K562 (cell line): ENCODE results near the gene RAP1A. TPM values are rescaled to one million over a fixed set of nuclear protein-coding genes. Genes with fewer than 3 reads are reported as not detected.

Experiments used
- ATAC-seq: fragments of 200-7000 bp; cut with Tn5 transposase; 3 replicates; pipeline ENCODE4 v1.9.1; 2020; ENCODE audit warnings: moderate library complexity
- BruUV-seq: library from RNA; stranded (reverse); fragments of 400-500 nt; replicated peaks from 2 replicates; lab custom pipeline; 2021; lab: Mats Ljungman, UMichigan
- CTCF ChIA-PET: fragments of 300-600 bp; formaldehyde crosslinking; extraction: SDS; loops from one replicate; lab custom pipeline; 2021; ENCODE audit warnings: low intra/inter-chr PET ratio; lab: Yijun Ruan, JAX
- POLR2A ChIA-PET: fragments of 300-600, 350-650 bp; sonication (Branson Sonifier 250); formaldehyde crosslinking; extraction: SDS; loops from one replicate; lab custom pipeline; 2021; ENCODE audit warnings: antibody characterized with exemption, inconsistent platforms; lab: Yijun Ruan, JAX
- DNase-seq, 4 experiments: peaks; one replicate each; pipeline versions ENCODE4 v3.0.0 to v3.0.0-alpha.2; 2011 to 2018; ENCODE audit warnings: low spot score in 3 of 4, mixed read lengths in 3 of 4; ENCODE audit errors: extremely low read depth in 1 of 4
- FAIRE-seq: peaks from 2 replicates; lab custom pipeline; 2011; peaks lifted over from hg19 to GRCh38; lab: Jason Lieb, UNC
- H2AFZ ChIP-seq: 2 replicates; pipeline ENCODE4 v1.6.0; 2011; ENCODE audit warnings: low read depth, low read length, control low read depth, inconsistent platforms
- H3K27ac ChIP-seq: fragments of 200-600 bp; 3 replicates; pipeline ENCODE4 v1.8.0; 2011; ENCODE audit warnings: low read depth, mild to moderate bottlenecking, control low read depth, inconsistent platforms, low read length, moderate library complexity, mixed read lengths; ENCODE audit errors: extremely low read depth
- H3K27me3 ChIP-seq, 2 experiments: fragments of 300-600 bp in 1 of 2; 2 replicates in 1 of 2; 3 replicates in 1 of 2; pipeline versions ENCODE4 v1.6.0 to v1.8.0; 2011; ENCODE audit warnings: inconsistent platforms in 2 of 2, low read length in 2 of 2, mild to moderate bottlenecking in 1 of 2, mixed read lengths in 1 of 2, moderate library complexity in 1 of 2; ENCODE audit not compliant: control insufficient read depth in 2 of 2, insufficient read depth in 2 of 2
- H3K36me3 ChIP-seq: fragments of 300-600 bp; 3 replicates; pipeline ENCODE4 v1.8.0; 2011; ENCODE audit warnings: mild to moderate bottlenecking, low read length, inconsistent platforms; ENCODE audit not compliant: control insufficient read depth, insufficient read depth
- H3K4me1 ChIP-seq, 2 experiments: fragments of 200-600 bp in 1 of 2; replicated peaks in 1 of 2; 2 replicates in 1 of 2; 3 replicates in 1 of 2; pipeline versions ENCODE4 v1.5.1 to v1.8.0; 2011; ENCODE audit warnings: inconsistent platforms in 2 of 2, low read length in 2 of 2, mild to moderate bottlenecking in 1 of 2, mixed read lengths in 1 of 2, moderate library complexity in 1 of 2; ENCODE audit not compliant: control insufficient read depth in 2 of 2, insufficient read depth in 2 of 2
- H3K4me2 ChIP-seq: 2 replicates; pipeline ENCODE4 v1.6.1; 2011; ENCODE audit warnings: low read length, control low read depth, inconsistent platforms, mixed read lengths; ENCODE audit not compliant: insufficient read depth
- H3K4me3 ChIP-seq: fragments of 200-600 bp; sonication (generic), shearing (Covaris generic); 2 replicates; pipeline ENCODE4 v1.5.1; 2016; ENCODE audit warnings: control low read depth, inconsistent platforms
- H3K79me2 ChIP-seq: fragments of 200-600 bp; 3 replicates; pipeline ENCODE4 v1.8.0; 2011; ENCODE audit warnings: low read length, inconsistent platforms; ENCODE audit not compliant: control insufficient read depth, insufficient read depth
- H3K9ac ChIP-seq, 2 experiments: 2 replicates each; pipeline versions ENCODE4 v1.6.0 to v1.6.1; 2011; ENCODE audit warnings: low read depth in 2 of 2, low read length in 2 of 2, control low read depth in 1 of 2, inconsistent platforms in 1 of 2, mild to moderate bottlenecking in 1 of 2, mixed read lengths in 1 of 2; ENCODE audit not compliant: insufficient read depth in 1 of 2
- H3K9me1 ChIP-seq: one replicate; pipeline ENCODE4 v1.6.0; 2011; ENCODE audit warnings: inconsistent platforms, mild to moderate bottlenecking, low read length, moderate library complexity; ENCODE audit not compliant: control insufficient read depth, insufficient read depth
- H3K9me3 ChIP-seq: replicated peaks from 2 replicates; pipeline ENCODE4 v1.5.1; 2011; ENCODE audit warnings: low read depth, low read length, inconsistent platforms; ENCODE audit not compliant: control insufficient read depth, insufficient read depth
- H4K20me1 ChIP-seq: replicated peaks from 2 replicates; pipeline ENCODE4 v1.6.1; 2011; ENCODE audit warnings: low read length, inconsistent platforms, mixed read lengths; ENCODE audit not compliant: control insufficient read depth, insufficient read depth
- CCAR2 ChIP-seq: fragments of 200-400 bp; formaldehyde crosslinking; IDR thresholded peaks from 2 replicates; pipeline ENCODE4 v1.6.1; 2017; ENCODE audit warnings: mild to moderate bottlenecking, low read depth, low read length
- EP400 ChIP-seq: fragments of 450-650 bp; IDR thresholded peaks from 2 replicates; pipeline ENCODE4 v1.6.1; 2017; ENCODE audit warnings: antibody characterized with exemption, mild to moderate bottlenecking, moderate library complexity
- LCOR ChIP-seq: sonication (generic); formaldehyde crosslinking; IDR thresholded peaks from 2 replicates; pipeline ENCODE4 v1.8.0; 2022; ENCODE audit warnings: mild to moderate bottlenecking, missing genetic modification reagents
- PCBP1 ChIP-seq: fragments of 200-400 bp; formaldehyde crosslinking; IDR thresholded peaks from 2 replicates; pipeline ENCODE4 v1.6.1; 2018; ENCODE audit warnings: mild to moderate bottlenecking, low read depth, low read length; ENCODE audit not compliant: poor library complexity, severe bottlenecking
- RNF2 ChIP-seq: sonication (generic); IDR thresholded peaks from 2 replicates; pipeline ENCODE4 v1.6.1; 2016
- ZC3H8 ChIP-seq: fragments of 450-650 bp; IDR thresholded peaks from 2 replicates; pipeline ENCODE4 v1.6.1; 2017
- ZNF140 ChIP-seq: fragments of 250-450 bp; sonication (Bioruptor Pico); IDR thresholded peaks from 2 replicates; pipeline ENCODE4 v1.8.0; 2021; ENCODE audit warnings: moderate library complexity, mild to moderate bottlenecking, inconsistent platforms
- ZNF224 ChIP-seq: sonication (generic); formaldehyde crosslinking; IDR thresholded peaks from 2 replicates; pipeline ENCODE4 v1.8.0; 2022; ENCODE audit warnings: mild to moderate bottlenecking, missing genetic modification reagents
- ZNF239 ChIP-seq: fragments of 250-450 bp; sonication (Bioruptor Pico); IDR thresholded peaks from 2 replicates; pipeline ENCODE4 v1.4.0; 2020; ENCODE audit warnings: mild to moderate bottlenecking
- ZNF551 ChIP-seq: fragments of 250-450 bp; sonication (Bioruptor Pico); IDR thresholded peaks from 2 replicates; pipeline ENCODE4 v1.5.0; 2021; ENCODE audit warnings: mild to moderate bottlenecking, moderate library complexity
- WGBS: fragments of 100-300 bp; shearing (Covaris generic); methylation state at CpG from one replicate; pipeline ENCODE4 v1.1.6; 2016; ENCODE audit warnings: low coverage, mixed read lengths; ENCODE audit not compliant: insufficient coverage; ENCODE audit errors: missing lambda C conversion rate; 5-methylcytosine and 5-hydroxymethylcytosine counted together
- in situ Hi-C: fragments of 300-500 bp; cut with MboI; formaldehyde crosslinking; loops from 4 replicates; pipeline ENCODE4 v1.15.0; 2018; ENCODE audit warnings: inconsistent platforms, mixed read lengths
- intact Hi-C: fragments of 100-400 bp; cut with micrococcal nuclease; formaldehyde crosslinking; loops from 2 replicates; pipeline ENCODE4 v1.14.2; 2022
- polyA plus RNA-seq, 8 experiments: library from polyadenylated mRNA; depleted of rRNA in 4 of 8; stranded (reverse) in 5 of 8; unstranded in 3 of 8; fragments of >200 nt; fragmentation: Nextera tagmentation in 2 of 8; fragmentation: Illumina TruSeq in 1 of 8; extraction: Ambion mirVana in 2 of 8; extraction: Trizol in 1 of 8; gene quantifications; 2 replicates each; pipeline versions ENCODE4 v1.2.1 to v1.2.3, GENCODE V29; 2011 to 2014; ENCODE audit warnings: inconsistent platforms in 1 of 8, missing spikeins in 1 of 8
- total RNA-seq, 7 experiments: library from RNA; depleted of rRNA in 6 of 7; stranded (reverse); fragments of >200 nt in 6 of 7; fragmentation: Illumina TruSeq in 2 of 7; extraction: Trizol in 2 of 7; gene quantifications; 2 replicates each; pipeline versions ENCODE4 v1.2.1 to v1.2.3, GENCODE V29; 2011 to 2021; ENCODE audit warnings: low replicate concordance in 1 of 7

Gene RAP1A
- total and polyA plus RNA-seq, 9 of the 15 experiments (the other 6 are each of a cell fraction or from before 2014, with no cell fraction given) = 13.4 to 86.2 (median 32.5) TPM

- Histone ChIP-seq H3K27ac (no peak overlapping the region), H3K4me3 (no peak overlapping the region), H3K9me3 (no peaks in the 10 kb centered on the region), H3K9ac (no peak overlapping the region), H3K4me1 (peaks cover 0 to 6% of the 10 kb centered on the region in 2 experiments; a peak in 1 of 5 replicates), H4K20me1 (no peaks in the 10 kb centered on the region; the same call in 1 of the 2 replicates), H3K27me3 (no peaks in the 10 kb centered on the region), H3K4me2 (no peak overlapping the region), H3K79me2 (peaks cover 85% of the 10 kb centered on the region), H2AFZ (no peak overlapping the region), H3K36me3 (no peaks in the 10 kb centered on the region), H3K9me1 (no peaks in the 10 kb centered on the region)
- in situ Hi-C loops (no loop called here), intact Hi-C loops (no loop called here)
- FAIRE-seq (no peak), ATAC-seq (no peak), DNase-seq (no peak)
- ChIA-PET POLR2A (no interaction called here), CTCF (no interaction called here)
- no TSS peak for BruUV-seq
- WGBS = 84% methylated on average over 4 of the region's 4 CpGs
- no peak for TF ChIP-seq ZNF224 (CRISPR knock-in tag)
- TF ChIP-seq ZC3H8 = no peak
- TF ChIP-seq CCAR2 = no peak
- no peak for TF ChIP-seq ZNF551 (CRISPR knock-in tag)
- TF ChIP-seq LCOR (CRISPR knock-in tag) = no peak
- TF ChIP-seq RNF2 = no peak
- TF ChIP-seq ZNF140 = no peak
- TF ChIP-seq PCBP1 = no peak
- no peak for TF ChIP-seq EP400
- no peak for TF ChIP-seq ZNF239 (CRISPR knock-in tag)
These were observed 18.7 kb downstream of the RAP1A start for GRCh38 chr1:111638320-111638719.
